ENCODE results near the gene IFT80. TPM values are rescaled to one million over a fixed set of nuclear protein-coding genes. Genes with fewer than 3 reads are reported as not detected.

IFT80 gene
- total and polyA plus RNA-seq, 9 of the 15 experiments (the other 6 are each of a cell fraction or from before 2014, with no cell fraction given) = 6.7 to 21.1 (median 16.4) TPM

DNA sequence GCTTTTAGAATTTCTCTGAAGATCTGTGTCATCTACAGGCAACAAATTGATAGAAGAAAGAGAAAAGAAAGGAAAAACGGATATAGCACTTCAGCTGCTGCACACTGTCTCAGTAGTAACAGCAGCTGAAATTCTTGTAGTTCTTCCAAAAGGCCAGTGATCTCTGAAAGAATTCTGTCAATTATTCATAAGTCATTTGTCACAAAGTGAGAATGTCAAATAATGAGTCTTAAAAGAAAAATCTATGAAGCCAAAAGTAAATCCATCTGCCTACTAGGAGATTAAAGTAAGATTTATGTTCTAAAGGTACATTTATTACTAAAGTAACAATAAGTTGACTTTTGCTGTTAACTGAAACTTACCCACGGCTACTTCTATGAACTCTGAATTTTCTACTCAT is 24.6 kb downstream of the IFT80 start (continued):
- TF ChIP-seq CEBPZ (IDR thresholded peaks at IDR 0.05; ENCODE audit: borderline replicate concordance, low read depth, low read length) (no peak), ZNF23 (CRISPR knock-in tag; IDR thresholded peaks at IDR 0.05) (no peak), PATZ1 (CRISPR knock-in tag; IDR thresholded peaks at IDR 0.05; ENCODE audit: borderline replicate concordance) (no peak), CREB1 (IDR thresholded peaks at IDR 0.05) (no peak), CREB1 (CRISPR knock-in tag; IDR thresholded peaks at IDR 0.05) (no peak), ZNF436 (CRISPR knock-in tag; IDR thresholded peaks at IDR 0.05) (no peak), TFAM (CRISPR knock-in tag; conservative IDR thresholded peaks at IDR 0.05) (no peak)
- TF ChIP-seq, protein P1, sequence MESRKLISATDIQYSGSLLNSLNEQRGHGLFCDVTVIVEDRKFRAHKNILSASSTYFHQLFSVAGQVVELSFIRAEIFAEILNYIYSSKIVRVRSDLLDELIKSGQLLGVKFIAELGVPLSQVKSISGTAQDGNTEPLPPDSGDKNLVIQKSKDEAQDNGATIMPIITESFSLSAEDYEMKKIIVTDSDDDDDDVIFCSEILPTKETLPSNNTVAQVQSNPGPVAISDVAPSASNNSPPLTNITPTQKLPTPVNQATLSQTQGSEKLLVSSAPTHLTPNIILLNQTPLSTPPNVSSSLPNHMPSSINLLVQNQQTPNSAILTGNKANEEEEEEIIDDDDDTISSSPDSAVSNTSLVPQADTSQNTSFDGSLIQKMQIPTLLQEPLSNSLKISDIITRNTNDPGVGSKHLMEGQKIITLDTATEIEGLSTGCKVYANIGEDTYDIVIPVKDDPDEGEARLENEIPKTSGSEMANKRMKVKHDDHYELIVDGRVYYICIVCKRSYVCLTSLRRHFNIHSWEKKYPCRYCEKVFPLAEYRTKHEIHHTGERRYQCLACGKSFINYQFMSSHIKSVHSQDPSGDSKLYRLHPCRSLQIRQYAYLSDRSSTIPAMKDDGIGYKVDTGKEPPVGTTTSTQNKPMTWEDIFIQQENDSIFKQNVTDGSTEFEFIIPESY (CRISPR knock-in tag; IDR thresholded peaks at IDR 0.05) = no peak

Data from K562 (cell line).